Esophagus muscularis mucosa (tissue), 4 donors: Measurements from ENCODE around the gene SPOCK3. TPM values are rescaled to one million over a fixed set of nuclear protein-coding genes. Genes with fewer than 3 reads are reported as not detected.
"Not testable (repeated sequence)": the region's sequence is repeated elsewhere in the genome, so short reads cannot be mapped to it uniquely, and the experiment has no call there.

ENCODE experiments used
- DNase-seq: peaks from one replicate; pipeline ENCODE4 v3.0.0-alpha.2; 2017; ENCODE audit errors: extremely low spot score
- H3K27ac ChIP-seq, 4 donors: fragments of 200-600 bp; sonication (generic); replicated peaks in 1 of 4; 1 replicate in 3 of 4; 2 replicates in 1 of 4; pipeline ENCODE4 v1.5.1; 2016 to 2019; ENCODE audit warnings: mild to moderate bottlenecking in 1 of 4
- H3K27me3 ChIP-seq, 4 donors: fragments of 200-600 bp; sonication (generic); one replicate each; pipeline versions ENCODE4 v1.5.1 to v1.6.0; 2016 to 2019
- H3K36me3 ChIP-seq, 4 donors: fragments of 200-600 bp; sonication (generic); one replicate each; pipeline ENCODE4 v1.5.1; 2016 to 2019
- H3K4me1 ChIP-seq, 4 donors: fragments of 200-600 bp; sonication (generic); one replicate each; pipeline ENCODE4 v1.5.1; 2016 to 2019
- H3K4me3 ChIP-seq, 4 donors: fragments of 200-600 bp; sonication (generic); 1 replicate in 2 of 4; 2 replicates in 2 of 4; pipeline ENCODE4 v1.5.1; 2016 to 2019; ENCODE audit warnings: mild to moderate bottlenecking in 4 of 4, moderate library complexity in 1 of 4
- H3K9me3 ChIP-seq, 4 donors: fragments of 200-600 bp; sonication (generic); 1 replicate in 3 of 4; 2 replicates in 1 of 4; pipeline ENCODE4 v1.5.1; 2016 to 2019
- EP300 ChIP-seq: sonication (generic); formaldehyde crosslinking; IDR thresholded peaks from one replicate; pipeline ENCODE4 v1.6.1; 2017; ENCODE audit warnings: antibody characterized with exemption
- POLR2A ChIP-seq: fragments of 450-650 bp; IDR thresholded peaks from one replicate; pipeline ENCODE4 v1.6.1; 2017; ENCODE audit warnings: antibody characterized with exemption, moderate library complexity, mild to moderate bottlenecking, low read depth
- POLR2AphosphoS5 ChIP-seq, 2 donors: sonication (generic); formaldehyde crosslinking; IDR thresholded peaks; one replicate each; pipeline ENCODE4 v1.6.1; 2017; ENCODE audit warnings: antibody characterized with exemption in 2 of 2
- WGBS: methylation state at CpG from one replicate; pipeline ENCODE4 v1.1.5; 2018; 5-methylcytosine and 5-hydroxymethylcytosine counted together
- intact Hi-C: fragments of 100-400 bp; cut with DNase I; formaldehyde crosslinking; loops from one replicate; pipeline ENCODE4 v1.15.1; 2023
- total RNA-seq, 4 donors: library from RNA; depleted of rRNA; stranded (reverse); fragments of >200 nt; gene quantifications; one replicate each; pipeline versions ENCODE4 v1.1.0 to v1.2.1, GENCODE V29; 2016
- TF ChIP-seq, protein P1 (sequence below), 3 experiments: fragments of 200-600 bp in 2 of 3; fragments of 450-650 bp in 1 of 3; sonication (generic) in 2 of 3; IDR thresholded peaks; one replicate each; pipeline ENCODE4 v1.5.1; 2017 to 2019; ENCODE audit warnings: antibody characterized with exemption in 3 of 3, mild to moderate bottlenecking in 2 of 3, moderate library complexity in 1 of 3

The SPOCK3 gene
- total RNA-seq, 4 donors from 2014 or later: 0.52 to 5.0 (median 2.3) TPM

DNA sequence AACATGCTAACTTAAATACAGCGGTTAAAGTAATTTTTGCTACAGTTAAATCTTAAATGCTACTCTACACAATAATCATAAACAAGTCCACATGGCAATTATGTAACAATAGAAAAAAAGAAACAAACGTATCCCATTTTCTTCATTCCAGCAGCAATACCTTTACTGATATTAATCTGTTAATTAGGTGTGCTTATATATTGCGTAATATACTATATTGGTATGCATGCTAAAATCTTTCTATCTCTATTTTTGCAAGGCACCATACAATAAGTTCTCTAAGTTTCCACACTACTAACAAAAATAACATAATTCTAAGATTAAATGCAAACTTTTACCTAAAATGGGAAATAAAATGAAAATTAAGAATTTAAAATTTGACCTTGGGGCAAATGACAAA lies 500.6 kb downstream of the SPOCK3 start:
- Histone ChIP-seq H3K4me3 (no peak overlapping the region), H3K27ac (no peak overlapping the region)
- intact Hi-C loops: no loop called here

DNA sequence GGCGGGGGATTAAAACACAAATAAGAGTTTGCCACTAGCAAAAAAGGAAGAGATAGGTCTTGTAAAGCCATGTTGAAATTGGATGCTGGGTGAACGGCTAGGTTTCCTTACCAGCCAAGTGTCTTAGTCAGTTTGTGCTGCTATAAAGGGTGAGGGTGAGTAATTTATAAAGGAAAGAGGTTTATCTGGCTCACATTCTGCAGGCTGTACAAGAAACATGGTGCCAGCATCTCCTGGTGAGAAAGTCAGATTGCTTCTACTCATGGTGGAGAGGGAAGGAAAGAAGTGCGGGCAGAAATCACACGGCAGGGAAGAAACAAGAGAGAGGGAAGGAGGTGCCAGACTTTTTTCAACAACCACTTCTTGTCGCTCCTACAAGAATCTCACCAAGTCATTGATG lies 507.5 kb downstream of the SPOCK3 start:
- WGBS: 67% methylated on average over 5 of the region's 5 CpGs
- no peak overlapping the region for H3K27ac ChIP-seq
- no peak for DNase-seq
- no peaks in the 10 kb centered on the region for H3K27me3 ChIP-seq
- intact Hi-C loops: no loop called here
- no peaks in the 10 kb centered on the region for H3K9me3 ChIP-seq
- no peaks in the 10 kb centered on the region for H3K36me3 ChIP-seq
- H3K4me3 ChIP-seq: no peak overlapping the region
- H3K4me1 ChIP-seq: no peaks in the 10 kb centered on the region
- TF ChIP-seq, protein P1, sequence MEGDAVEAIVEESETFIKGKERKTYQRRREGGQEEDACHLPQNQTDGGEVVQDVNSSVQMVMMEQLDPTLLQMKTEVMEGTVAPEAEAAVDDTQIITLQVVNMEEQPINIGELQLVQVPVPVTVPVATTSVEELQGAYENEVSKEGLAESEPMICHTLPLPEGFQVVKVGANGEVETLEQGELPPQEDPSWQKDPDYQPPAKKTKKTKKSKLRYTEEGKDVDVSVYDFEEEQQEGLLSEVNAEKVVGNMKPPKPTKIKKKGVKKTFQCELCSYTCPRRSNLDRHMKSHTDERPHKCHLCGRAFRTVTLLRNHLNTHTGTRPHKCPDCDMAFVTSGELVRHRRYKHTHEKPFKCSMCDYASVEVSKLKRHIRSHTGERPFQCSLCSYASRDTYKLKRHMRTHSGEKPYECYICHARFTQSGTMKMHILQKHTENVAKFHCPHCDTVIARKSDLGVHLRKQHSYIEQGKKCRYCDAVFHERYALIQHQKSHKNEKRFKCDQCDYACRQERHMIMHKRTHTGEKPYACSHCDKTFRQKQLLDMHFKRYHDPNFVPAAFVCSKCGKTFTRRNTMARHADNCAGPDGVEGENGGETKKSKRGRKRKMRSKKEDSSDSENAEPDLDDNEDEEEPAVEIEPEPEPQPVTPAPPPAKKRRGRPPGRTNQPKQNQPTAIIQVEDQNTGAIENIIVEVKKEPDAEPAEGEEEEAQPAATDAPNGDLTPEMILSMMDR (IDR thresholded peaks at IDR 0.05): no peak
- TF ChIP-seq EP300 (no peak), POLR2A (no peak), POLR2AphosphoS5 (IDR thresholded peaks at IDR 0.05) (no peak)

More for the DNA sequence above, 500.6 kb downstream of the SPOCK3 start:
- no peak for DNase-seq
- TF ChIP-seq EP300 (no peak), POLR2A (no peak), POLR2AphosphoS5 (IDR thresholded peaks at IDR 0.05) (no peak)
- TF ChIP-seq, protein P1 (IDR thresholded peaks at IDR 0.05): no peak
- 93% methylated on average over 3 of the region's 3 CpGs for WGBS
- Histone ChIP-seq H3K36me3 (no peaks in the 10 kb centered on the region), H3K9me3 (no peaks in the 10 kb centered on the region), H3K4me1 (no peaks in the 10 kb centered on the region), H3K27me3 (no peaks in the 10 kb centered on the region)

DNA sequence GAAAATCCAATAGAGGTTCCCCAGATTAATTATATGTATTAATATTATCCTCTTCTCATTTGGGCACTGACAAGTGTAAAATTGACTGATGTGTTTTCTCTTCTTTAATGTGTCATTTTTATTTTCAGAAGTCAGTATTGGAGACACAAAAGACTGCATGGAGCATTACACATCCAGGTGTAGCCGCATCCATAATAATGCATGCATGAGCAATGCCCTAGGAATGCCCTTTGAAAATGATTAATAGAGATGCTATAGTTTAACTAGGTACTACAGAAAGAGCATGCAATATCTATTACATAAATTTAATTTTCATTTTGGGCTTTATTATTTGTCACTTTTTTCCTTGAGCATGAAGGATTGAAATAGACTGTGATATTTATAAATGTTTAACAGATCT lies 509.9 kb downstream of the SPOCK3 start:
- no peaks in the 10 kb centered on the region for H3K27me3 ChIP-seq
- 100% methylated on average over 1 of the region's 1 CpG for WGBS
- no peaks in the 10 kb centered on the region for H3K36me3 ChIP-seq
- H3K4me3 ChIP-seq: no peak overlapping the region
- intact Hi-C loops: no loop called here
- TF ChIP-seq POLR2A (no peak), POLR2AphosphoS5 (IDR thresholded peaks at IDR 0.05) (no peak), EP300 (no peak)
- TF ChIP-seq, protein P1 (IDR thresholded peaks at IDR 0.05): no peak
- no peaks in the 10 kb centered on the region for H3K4me1 ChIP-seq
- no peak for DNase-seq
- H3K27ac ChIP-seq: no peak overlapping the region
- H3K9me3 ChIP-seq: no peaks in the 10 kb centered on the region

DNA sequence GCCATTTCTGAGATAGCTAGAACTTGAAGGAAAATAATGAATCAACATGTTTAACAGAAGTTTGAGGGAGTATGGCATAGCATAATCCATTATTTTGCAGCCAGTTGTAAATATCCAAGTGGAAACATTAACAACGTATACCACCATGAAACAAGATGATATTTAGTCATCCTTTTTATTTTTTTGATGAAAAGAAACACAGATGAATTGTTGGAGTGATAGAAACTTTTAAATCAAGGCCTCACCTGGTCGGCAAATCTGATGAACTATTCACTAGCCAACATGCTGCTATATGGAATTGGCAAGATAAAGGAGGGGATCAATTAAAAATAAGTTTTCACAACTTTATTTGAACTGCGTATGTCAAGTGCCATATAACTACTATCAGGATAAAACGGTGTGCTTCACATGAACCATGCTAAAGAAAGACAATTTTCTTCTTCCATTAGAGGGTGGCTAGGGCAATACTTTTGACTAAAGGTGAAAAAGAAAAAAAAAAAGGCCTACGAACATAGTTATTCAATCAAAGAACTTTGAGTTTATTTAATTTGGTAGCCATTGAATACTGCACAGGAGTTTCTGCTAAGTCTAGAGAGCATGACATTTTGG lies 510.7 kb downstream of the SPOCK3 start:
- 88% methylated on average over 5 of the region's 5 CpGs for WGBS
- no peak for DNase-seq
- Histone ChIP-seq H3K27me3 (no peaks in the 10 kb centered on the region), H3K4me1 (no peaks in the 10 kb centered on the region), H3K27ac (no peak overlapping the region), H3K9me3 (no peaks in the 10 kb centered on the region), H3K36me3 (no peaks in the 10 kb centered on the region), H3K4me3 (no peak overlapping the region)
- TF ChIP-seq, protein P1 (IDR thresholded peaks at IDR 0.05): no peak
- TF ChIP-seq POLR2A (no peak), EP300 (no peak), POLR2AphosphoS5 (IDR thresholded peaks at IDR 0.05) (no peak)
- intact Hi-C loops: no loop called here

DNA sequence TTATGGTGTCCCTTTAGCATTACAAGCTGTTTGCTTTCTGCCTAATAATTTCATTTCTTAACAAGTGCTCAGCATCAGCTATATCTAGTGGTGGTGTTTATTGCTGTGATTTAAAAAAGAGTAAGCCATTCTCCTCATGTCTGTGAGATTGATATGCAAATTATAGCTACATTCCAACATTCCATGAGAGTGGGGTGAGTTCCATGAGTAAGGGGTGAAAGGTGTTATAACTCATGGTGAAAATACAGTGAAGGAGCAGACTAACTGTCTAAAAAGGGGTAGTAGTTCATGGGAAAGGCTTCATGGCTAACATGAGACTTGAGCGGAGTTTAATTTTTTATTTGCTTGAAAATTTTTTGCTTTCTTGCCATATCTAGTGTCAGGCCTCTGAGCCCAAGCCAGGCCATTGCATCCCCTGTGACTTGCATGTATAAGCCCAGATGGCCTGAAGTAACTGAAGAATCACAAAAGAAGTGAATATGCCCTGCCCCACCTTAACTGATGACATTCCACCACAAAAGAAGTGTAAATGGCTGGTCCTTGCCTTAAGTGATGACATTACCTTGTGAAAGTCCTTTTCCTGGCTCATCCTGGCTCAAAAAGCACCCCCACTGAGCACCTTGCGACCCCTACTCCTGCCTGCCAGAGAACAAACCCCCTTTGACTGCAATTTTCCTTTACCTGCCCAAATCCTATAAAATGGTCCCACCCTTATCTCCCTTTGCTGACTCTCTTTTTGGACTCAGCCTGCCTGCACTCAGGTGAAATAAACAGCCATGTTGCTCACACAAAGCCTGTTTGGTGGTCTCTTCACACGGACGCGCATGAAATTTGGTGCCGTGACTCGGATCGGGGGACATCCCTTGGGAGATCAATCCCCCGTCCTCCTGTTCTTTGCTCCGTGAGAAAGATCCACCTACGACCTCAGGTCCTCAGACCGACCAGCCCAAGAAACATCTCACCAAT lies 518.3 kb downstream of the SPOCK3 start:
- H3K4me3 ChIP-seq, H3K4me1 ChIP-seq, DNase-seq, H3K27ac ChIP-seq, intact Hi-C loops, H3K27me3 ChIP-seq, H3K36me3 ChIP-seq: not testable (repeated sequence)
- 91% methylated on average over 12 of the region's 12 CpGs for WGBS
- peaks cover 0 to 14% (median 11%) of the 10 kb centered on the region in 4 donors for H3K9me3 ChIP-seq
